A549 (cell line): ENCODE results near the gene CLEC2B.

ENCODE experiments used
- CEBPB ChIP-seq, 2 experiments: fragments of >200 bp in 1 of 2; sonication (Bioruptor Twin) in 1 of 2; formaldehyde crosslinking in 1 of 2; IDR thresholded peaks; 2 replicates each; pipeline ENCODE4 v1.6.1; 2012 to 2016
- CTCF ChIP-seq: fragments of >200 bp; sonication (Bioruptor Twin); formaldehyde crosslinking; IDR thresholded peaks from 3 replicates; pipeline ENCODE4 v1.5.1; 2016
- MAFK ChIP-seq: fragments of 450-650 bp; IDR thresholded peaks from 2 replicates; pipeline ENCODE4 v1.6.1; 2014; ENCODE audit not compliant: partially characterized antibody

- TF ChIP-seq CEBPB (IDR thresholded peaks at IDR 0.05) (no peak), CTCF (no peak), MAFK (no peak)
Measured at GRCh38 chr12:9869307-9870161, at the start of gene CLEC2B.
